Naive B cell (primary cell): Measurements from ENCODE around the gene SLC25A46. TPM values are rescaled to one million over a fixed set of nuclear protein-coding genes. Genes with fewer than 3 reads are reported as not detected.
"Not testable (repeated sequence)": the region's sequence is repeated elsewhere in the genome, so short reads cannot be mapped to it uniquely, and the experiment has no call there.

Source experiments
- ATAC-seq, 2 donors: fragments of 150-1000 bp; cut with Tn5 transposase; 2 replicates each; pipeline ENCODE4 v1.10.0; 2021; ENCODE audit warnings: low read depth in 2 of 2, mild to moderate bottlenecking in 2 of 2, moderate library complexity in 2 of 2
- DNase-seq: peaks from one replicate; pipeline ENCODE4 v3.0.0; 2022
- H3K27ac Mint-ChIP-seq, 6 donors: one replicate each; pipeline ENCODE4 v1.8.0; 2020 to 2022; ENCODE audit warnings: mild to moderate bottlenecking in 6 of 6, mixed read lengths in 6 of 6, moderate library complexity in 5 of 6, inconsistent platforms in 2 of 6
- H3K27me3 Mint-ChIP-seq, 3 donors: one replicate each; pipeline ENCODE4 v1.8.0; 2021 to 2022; ENCODE audit warnings: mixed read lengths in 3 of 3, mild to moderate bottlenecking in 1 of 3
- H3K36me3 Mint-ChIP-seq, 2 donors: one replicate each; pipeline ENCODE4 v1.8.0; 2020 to 2022; ENCODE audit warnings: mixed read lengths in 2 of 2, inconsistent platforms in 1 of 2, mild to moderate bottlenecking in 1 of 2
- H3K4me1 Mint-ChIP-seq, 3 donors: one replicate each; pipeline ENCODE4 v1.8.0; 2020 to 2022; ENCODE audit warnings: mixed read lengths in 3 of 3, inconsistent platforms in 1 of 3, mild to moderate bottlenecking in 1 of 3, moderate library complexity in 1 of 3
- H3K4me3 Mint-ChIP-seq, 8 donors: one replicate each; pipeline ENCODE4 v1.8.0; 2020 to 2022; ENCODE audit warnings: mild to moderate bottlenecking in 8 of 8, mixed read lengths in 8 of 8, moderate library complexity in 8 of 8, inconsistent platforms in 2 of 8
- H3K9me3 Mint-ChIP-seq, 7 donors: one replicate each; pipeline ENCODE4 v1.8.0; 2020 to 2022; ENCODE audit warnings: mixed read lengths in 7 of 7, mild to moderate bottlenecking in 5 of 7, inconsistent platforms in 2 of 7, moderate library complexity in 1 of 7
- polyA plus RNA-seq, 6 donors: library from polyadenylated mRNA; unstranded; fragments of 300-500 nt; fragmentation: Illumina TruSeq; gene quantifications; one replicate each; pipeline ENCODE4 v1.2.3, GENCODE V29; 2021; ENCODE audit warnings: low read depth in 6 of 6

SLC25A46 gene
- polyA plus RNA-seq = 10 to 100 TPM; 36.7 to 51.0 (median 44.8) TPM

DNA sequence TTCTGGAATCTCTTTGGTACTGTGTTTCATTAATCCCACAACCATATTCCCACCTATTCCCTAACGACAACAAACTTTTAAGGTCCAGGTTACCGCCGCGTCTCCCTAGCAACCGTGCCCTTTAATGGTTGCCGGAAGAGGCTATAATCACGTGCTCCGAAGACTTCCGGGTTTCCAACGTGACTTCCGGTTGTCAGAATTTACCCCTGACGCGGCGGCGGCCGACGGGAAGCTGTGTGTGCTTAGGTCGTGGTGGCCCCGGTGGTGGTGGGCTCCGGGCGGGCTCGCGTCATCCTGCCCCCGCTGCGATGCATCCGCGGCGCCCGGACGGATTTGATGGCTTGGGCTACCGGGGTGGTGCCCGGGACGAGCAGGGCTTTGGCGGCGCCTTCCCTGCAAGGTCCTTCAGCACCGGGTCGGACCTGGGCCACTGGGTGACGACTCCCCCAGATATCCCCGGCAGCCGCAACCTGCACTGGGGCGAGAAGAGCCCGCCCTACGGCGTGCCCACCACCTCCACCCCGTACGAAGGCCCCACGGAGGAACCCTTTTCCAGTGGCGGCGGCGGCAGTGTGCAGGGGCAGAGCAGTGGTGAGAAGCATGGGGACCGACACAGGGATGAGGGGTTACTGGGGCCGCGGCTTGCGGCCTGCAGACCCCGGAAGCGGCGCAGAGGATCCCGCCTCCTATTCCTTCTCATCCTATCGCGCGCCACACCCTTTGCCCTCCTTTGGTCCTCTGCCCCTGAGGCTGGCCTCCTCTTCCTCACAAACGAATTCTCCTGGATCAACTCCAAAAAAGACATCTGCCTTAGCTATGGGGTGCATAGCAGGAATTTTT is at the start of gene SLC25A46:
SLC25A46 (plus strand) TSS at position 196 of the 840 bp plus-strand sequence; CDS start at position 309, 113 bp downstream.
- H3K27ac Mint-ChIP-seq = peak within 1 kb of the TSS; percentile 99 to 100 (median 99)
- peaks cover 0 to 2% (median 0%) of the 10 kb centered on the region in 7 donors for H3K9me3 Mint-ChIP-seq
- peaks cover 6 to 11% (median 8%) of the 10 kb centered on the region in 3 donors for H3K27me3 Mint-ChIP-seq
- ATAC-seq (peak; percentile 86 to 89), DNase-seq (peak; percentile 91)
- H3K36me3 Mint-ChIP-seq = no peaks in the 10 kb centered on the region
- H3K4me1 Mint-ChIP-seq = peaks cover 7 to 31% (median 23%) of the 10 kb centered on the region in 3 donors
- peak within 1 kb of the TSS; percentile 93 to 100 (median 98) for H3K4me3 Mint-ChIP-seq

DNA sequence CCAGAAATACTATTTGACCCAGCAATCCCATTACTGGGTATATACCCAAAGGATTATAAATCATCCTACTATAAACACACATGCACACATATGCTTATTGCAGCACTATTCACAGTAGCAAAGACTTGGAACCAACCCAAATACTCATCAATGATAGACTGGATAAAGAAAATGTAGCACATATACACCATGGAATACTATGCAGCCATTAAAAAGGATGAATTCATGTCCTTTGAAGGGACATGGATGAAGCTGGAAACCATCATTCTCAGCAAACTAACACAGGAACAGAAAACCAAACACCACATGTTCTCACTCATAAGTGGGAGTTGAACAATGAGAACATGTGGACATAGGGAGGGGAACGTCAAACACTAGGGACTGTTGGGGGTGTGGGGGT is 48.2 kb upstream of the SLC25A46 start:
- DNase-seq, ATAC-seq, H3K27me3 Mint-ChIP-seq, H3K4me1 Mint-ChIP-seq, H3K4me3 Mint-ChIP-seq, H3K27ac Mint-ChIP-seq, H3K36me3 Mint-ChIP-seq: not testable (repeated sequence)
- H3K9me3 Mint-ChIP-seq = peaks cover 0 to 13% (median 5%) of the 10 kb centered on the region in 7 donors

DNA sequence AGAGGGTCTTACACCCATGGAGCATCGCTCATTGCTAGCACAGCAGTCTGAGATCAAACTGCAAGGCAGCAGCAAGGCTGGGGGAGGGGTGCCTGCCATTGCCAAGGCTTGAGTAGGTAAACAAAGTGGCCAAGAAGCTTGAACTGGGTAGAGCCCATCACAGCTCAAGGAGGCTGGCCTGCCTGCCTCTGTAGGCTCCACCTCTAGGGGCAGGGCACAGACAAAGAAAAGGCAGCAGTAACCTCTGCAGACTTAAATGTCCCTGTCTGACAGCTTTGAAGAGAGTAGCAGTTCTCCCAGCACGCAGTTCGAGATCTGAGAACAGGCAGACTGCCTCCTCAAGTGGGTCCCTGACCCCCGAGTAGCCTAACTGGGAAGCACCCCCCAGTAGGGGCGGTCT is 46.1 kb upstream of the SLC25A46 start:
- H3K9me3 Mint-ChIP-seq = peaks cover 0 to 16% (median 7%) of the 10 kb centered on the region in 7 donors
- not testable (repeated sequence) for H3K4me1 Mint-ChIP-seq, H3K4me3 Mint-ChIP-seq, DNase-seq, H3K27ac Mint-ChIP-seq, H3K36me3 Mint-ChIP-seq, H3K27me3 Mint-ChIP-seq, ATAC-seq

DNA sequence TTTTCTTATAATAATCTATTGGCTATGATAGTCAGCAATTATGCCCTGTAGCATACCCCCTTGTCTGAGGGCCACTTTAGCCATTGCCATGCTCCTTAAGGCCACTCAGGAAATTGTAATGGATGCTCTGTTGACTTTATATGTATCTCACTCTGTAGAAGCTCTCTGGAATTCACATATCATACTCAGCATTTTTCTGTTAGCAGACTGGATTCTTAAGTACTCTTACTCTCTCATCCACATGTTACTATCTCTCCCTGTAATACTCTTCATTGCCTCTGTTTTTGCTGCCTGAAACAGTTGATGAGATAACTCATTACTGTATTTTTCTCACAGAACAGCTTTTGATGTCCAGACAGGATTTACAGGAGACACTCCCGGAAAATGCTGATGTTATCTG is 36.5 kb upstream of the SLC25A46 start:
- Mint-ChIP-seq H3K4me3 (no peak overlapping the region), H3K27me3 (peaks cover 0 to 8% (median 5%) of the 10 kb centered on the region in 3 donors), H3K4me1 (no peaks in the 10 kb centered on the region), H3K9me3 (peaks cover 0 to 2% (median 0%) of the 10 kb centered on the region in 7 donors), H3K27ac (no peak overlapping the region), H3K36me3 (no peaks in the 10 kb centered on the region)
- no peak for DNase-seq
- no peak for ATAC-seq

DNA sequence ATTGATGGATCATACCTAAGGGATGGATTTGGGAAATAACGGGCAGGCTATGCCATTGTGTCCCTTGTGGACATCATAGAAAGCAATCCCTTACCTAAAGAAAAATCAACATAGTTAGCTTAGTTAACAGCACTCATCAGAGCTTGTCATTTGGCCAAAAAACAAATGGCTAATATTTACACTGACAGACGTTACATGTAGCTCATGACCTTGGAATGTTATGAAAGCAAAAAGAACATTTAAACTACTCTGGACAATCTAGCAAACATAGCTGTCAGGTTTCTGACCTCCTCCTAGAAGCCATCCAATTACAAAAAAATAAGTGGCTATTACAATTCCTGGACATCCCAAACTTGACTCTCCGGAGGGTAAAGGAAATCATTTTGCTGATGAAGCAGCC is 36.1 kb upstream of the SLC25A46 start:
- ATAC-seq (no peak), DNase-seq (no peak)
- H3K4me1 Mint-ChIP-seq = no peaks in the 10 kb centered on the region
- no peaks in the 10 kb centered on the region for H3K36me3 Mint-ChIP-seq
- no peak overlapping the region for H3K4me3 Mint-ChIP-seq
- H3K27me3 Mint-ChIP-seq = peaks cover 0 to 8% (median 5%) of the 10 kb centered on the region in 3 donors
- peaks cover 0 to 2% (median 0%) of the 10 kb centered on the region in 7 donors for H3K9me3 Mint-ChIP-seq
- H3K27ac Mint-ChIP-seq = no peak overlapping the region

DNA sequence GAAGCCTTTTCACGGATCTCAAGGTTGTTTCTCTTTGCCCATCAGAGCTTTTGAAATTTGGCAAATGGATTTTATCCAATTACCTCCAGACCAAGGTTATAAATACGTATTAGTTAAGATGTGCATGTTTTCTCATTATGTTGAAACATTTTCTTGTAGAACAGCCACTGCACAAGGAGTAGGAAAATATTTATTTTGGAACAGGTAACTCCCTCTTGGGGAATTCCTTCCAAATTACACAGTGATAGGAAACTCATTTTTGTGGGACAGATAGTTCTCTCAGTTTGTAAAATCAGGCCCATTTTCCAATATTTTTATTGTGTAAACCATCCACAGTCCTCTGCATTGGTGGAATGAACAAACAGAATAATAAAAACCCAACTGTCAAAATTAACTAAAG is 35.3 kb upstream of the SLC25A46 start:
- Mint-ChIP-seq H3K36me3 (no peaks in the 10 kb centered on the region), H3K4me3 (no peak overlapping the region), H3K27ac (no peak overlapping the region), H3K4me1 (no peaks in the 10 kb centered on the region), H3K9me3 (no peaks in the 10 kb centered on the region), H3K27me3 (peaks cover 0 to 13% (median 8%) of the 10 kb centered on the region in 3 donors)
- ATAC-seq (no peak), DNase-seq (no peak)

DNA sequence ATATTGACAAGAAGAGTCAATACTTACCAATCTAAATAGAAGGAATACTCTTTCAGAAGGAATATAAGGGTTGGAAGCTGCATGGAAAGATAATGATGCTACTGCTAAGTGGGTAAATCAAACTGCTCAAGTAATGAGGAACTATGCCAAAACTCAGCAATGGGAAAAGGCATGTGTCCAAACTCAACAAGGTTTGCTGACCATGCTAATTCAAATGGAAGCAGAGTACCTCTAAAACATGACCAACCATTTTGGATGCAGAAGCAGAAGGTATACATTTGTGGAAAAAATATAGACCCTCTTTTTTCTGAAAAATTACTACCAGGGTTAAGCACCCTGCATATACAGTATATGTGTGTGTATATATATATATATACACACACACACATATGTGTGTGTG is 33.5 kb upstream of the SLC25A46 start:
- H3K4me3 Mint-ChIP-seq = no peak overlapping the region
- H3K9me3 Mint-ChIP-seq = no peaks in the 10 kb centered on the region
- H3K36me3 Mint-ChIP-seq = no peaks in the 10 kb centered on the region

DNA sequence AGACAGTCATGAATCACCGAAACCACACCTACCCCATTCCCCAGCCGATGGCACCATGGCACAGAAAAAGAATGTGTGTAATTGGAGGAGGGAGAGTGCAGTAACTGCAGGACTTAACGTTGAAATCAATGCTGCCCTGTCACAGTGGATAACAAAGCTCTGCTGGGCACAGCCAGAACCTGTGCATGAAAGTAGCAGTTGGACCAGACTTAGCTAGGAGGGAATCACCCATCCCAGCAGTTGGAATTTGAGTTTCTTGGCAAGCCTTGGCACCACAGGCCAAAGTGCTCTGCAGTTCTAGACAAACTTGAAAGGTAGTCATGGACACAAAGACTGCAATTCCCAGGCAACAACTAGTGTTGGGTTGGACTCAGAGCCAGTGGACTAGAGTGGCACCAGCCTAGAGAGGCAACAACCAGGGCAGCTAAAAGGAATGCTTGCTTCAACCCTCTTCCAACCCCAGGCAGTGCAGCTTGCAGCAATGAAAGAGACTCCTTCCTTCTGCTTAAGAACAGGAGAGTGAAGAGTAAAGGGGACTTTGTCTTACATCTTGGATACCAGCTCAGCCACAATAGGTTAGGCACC is 31.5 kb upstream of the SLC25A46 start:
- no peak overlapping the region for H3K4me3 Mint-ChIP-seq
- H3K9me3 Mint-ChIP-seq = no peaks in the 10 kb centered on the region
- no peak overlapping the region for H3K27ac Mint-ChIP-seq
- DNase-seq = no peak
- peaks cover 6 to 39% (median 13%) of the 10 kb centered on the region in 3 donors for H3K27me3 Mint-ChIP-seq
- no peak for ATAC-seq
- H3K4me1 Mint-ChIP-seq = no peaks in the 10 kb centered on the region
- H3K36me3 Mint-ChIP-seq = peaks cover 0 to 4% of the 10 kb centered on the region in 2 donors

More for the DNA sequence above, 33.5 kb upstream of the SLC25A46 start:
- Mint-ChIP-seq H3K4me1 (no peaks in the 10 kb centered on the region), H3K27me3 (peaks cover 6 to 26% (median 13%) of the 10 kb centered on the region in 3 donors), H3K27ac (no peak overlapping the region)
- DNase-seq (no peak), ATAC-seq (no peak)

DNA sequence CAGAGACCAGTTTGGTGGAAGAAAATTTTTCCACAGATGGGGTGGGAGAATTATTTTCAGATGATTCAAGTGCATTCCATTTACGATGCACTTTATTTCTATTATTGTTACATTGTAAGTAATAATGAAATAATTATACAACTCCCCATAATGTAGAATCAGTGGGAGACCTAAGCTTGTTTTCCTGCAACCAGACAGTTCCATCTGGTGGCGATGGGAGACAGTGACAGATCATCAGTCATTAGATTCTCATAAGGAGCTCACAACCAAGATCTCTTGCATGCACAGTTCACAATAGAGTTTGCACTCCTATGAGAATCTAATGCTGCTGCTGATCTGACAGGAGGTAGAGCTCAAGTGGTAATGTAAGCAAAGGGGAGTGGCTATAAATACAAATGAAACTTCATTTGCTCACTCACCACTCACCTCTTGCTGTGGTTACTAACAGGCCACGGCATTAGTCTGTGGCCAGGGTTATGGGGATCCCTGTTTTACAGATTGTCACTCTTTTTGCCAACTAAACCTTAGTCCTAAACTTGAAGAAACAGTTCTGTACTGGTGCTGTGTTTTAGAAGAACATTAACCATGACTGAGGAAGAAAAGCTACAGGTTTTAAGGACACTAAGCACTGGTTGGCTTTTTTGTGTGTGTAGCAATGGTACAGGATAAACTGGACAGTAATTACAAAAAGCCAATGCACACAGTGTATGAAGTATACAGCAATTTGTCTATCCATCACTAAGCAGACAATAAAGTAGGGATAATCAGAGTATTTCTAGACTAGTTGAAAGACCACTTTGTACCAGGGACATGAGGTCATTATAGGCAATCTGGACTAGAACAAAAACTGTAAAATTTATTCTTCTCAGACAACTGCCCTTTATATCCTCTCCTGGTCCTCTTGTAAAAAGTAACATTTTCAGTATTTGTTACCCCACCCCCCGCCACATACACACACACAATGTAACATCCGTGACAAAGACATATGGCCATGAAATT is 22.3 kb upstream of the SLC25A46 start:
- peaks cover 8 to 14% (median 12%) of the 10 kb centered on the region in 3 donors for H3K27me3 Mint-ChIP-seq
- H3K4me1 Mint-ChIP-seq = no peaks in the 10 kb centered on the region
- no peaks in the 10 kb centered on the region for H3K36me3 Mint-ChIP-seq
- ATAC-seq = no peak
- no peak for DNase-seq
- H3K4me3 Mint-ChIP-seq = no peak overlapping the region
- H3K9me3 Mint-ChIP-seq = no peaks in the 10 kb centered on the region
- H3K27ac Mint-ChIP-seq = no peak overlapping the region

DNA sequence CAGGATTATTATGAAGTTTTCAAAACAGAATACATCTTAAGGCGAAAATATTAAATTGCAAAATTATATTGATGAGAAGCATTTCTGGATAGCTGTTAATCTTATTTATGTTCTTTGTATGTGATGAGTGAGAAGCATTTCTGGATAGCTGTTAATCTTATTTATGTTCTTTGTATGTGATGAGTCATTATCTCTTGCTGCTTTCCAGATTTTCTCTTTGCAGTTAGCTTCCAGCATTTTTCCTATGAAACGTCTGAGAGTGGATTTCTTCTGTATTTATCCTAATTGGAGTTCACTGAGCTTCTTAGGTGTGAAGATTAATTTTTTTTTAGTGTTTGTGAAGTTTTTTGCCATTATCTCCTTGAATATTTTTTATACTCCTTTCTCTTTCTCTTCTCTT is 20.5 kb upstream of the SLC25A46 start:
- H3K27ac Mint-ChIP-seq = no peak overlapping the region
- H3K4me1 Mint-ChIP-seq = no peaks in the 10 kb centered on the region
- H3K36me3 Mint-ChIP-seq = no peaks in the 10 kb centered on the region
- H3K27me3 Mint-ChIP-seq = peaks cover 8 to 14% (median 9%) of the 10 kb centered on the region in 3 donors
- no peaks in the 10 kb centered on the region for H3K9me3 Mint-ChIP-seq
- DNase-seq (no peak), ATAC-seq (no peak)
- no peak overlapping the region for H3K4me3 Mint-ChIP-seq

DNA sequence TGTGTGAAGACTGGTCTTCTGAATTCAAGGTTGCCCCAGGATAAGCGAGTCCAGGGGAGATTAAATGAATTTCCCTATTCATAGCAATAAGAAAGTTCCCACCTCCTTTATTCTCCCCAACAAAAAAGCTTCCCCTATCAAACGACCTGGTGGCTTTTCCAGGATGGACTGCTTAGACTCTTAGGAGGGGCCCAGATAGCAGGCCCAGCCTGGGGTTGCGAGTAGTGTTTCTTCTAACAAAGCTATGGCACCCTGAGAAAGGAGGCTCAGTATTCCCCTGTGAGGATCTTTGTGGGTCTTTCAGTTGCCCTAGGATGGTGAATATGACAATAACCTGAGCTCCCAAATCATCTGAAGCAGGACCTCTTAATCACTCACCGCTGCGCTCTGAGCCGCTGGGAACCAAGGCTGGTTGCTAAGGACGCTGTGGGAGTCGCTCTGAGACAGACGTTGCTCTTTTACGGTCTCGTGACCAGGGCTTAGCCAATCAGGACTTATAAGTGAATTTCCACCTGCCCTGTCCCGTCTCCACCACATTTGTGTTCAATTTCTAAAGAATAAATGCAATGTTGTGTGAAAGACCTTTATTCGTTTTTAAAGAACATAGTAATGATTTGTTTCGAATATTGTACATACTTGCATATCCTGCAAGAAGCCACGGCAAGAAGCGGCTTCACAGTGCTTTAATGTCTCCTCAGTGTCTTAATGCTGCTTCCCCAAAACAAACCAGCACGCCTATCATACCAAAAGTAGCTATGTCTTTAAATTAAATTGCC is 12.4 kb upstream of the SLC25A46 start, which contains the start of gene TMEM232:
TMEM232 (minus strand) TSS at position 423 of the 776 bp plus-strand sequence. CDS start 59,319 bp downstream, outside the sequence.
- H3K36me3 Mint-ChIP-seq = peaks cover 0 to 8% of the 10 kb centered on the region in 2 donors
- peaks cover 6 to 10% (median 8%) of the 10 kb centered on the region in 3 donors for H3K27me3 Mint-ChIP-seq
- DNase-seq (peak; percentile 63), ATAC-seq (peak; percentile 98)
- peak within 1 kb of the TSS; percentile 77 to 92 (median 83) for H3K4me3 Mint-ChIP-seq
- peaks cover 0 to 5% (median 3%) of the 10 kb centered on the region in 3 donors for H3K4me1 Mint-ChIP-seq
- H3K27ac Mint-ChIP-seq = peak within 1 kb of the TSS in 3 of 6 donors; percentile 27 to 86 (median 79)
- no peaks in the 10 kb centered on the region for H3K9me3 Mint-ChIP-seq

DNA sequence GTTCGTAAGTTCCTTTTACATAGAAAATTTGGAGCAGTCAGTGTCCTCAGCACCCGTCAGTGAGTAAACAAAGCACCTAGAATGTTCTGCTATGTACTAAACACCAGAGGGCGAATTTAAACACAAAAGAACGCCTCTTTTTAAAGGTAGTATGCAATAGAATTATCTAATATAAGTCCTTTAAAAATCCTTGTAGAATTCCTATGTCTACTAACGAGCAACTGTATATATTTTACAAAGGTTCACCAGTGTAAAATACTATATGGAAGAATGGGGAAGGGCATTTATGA is 11.8 kb upstream of the SLC25A46 start:
- H3K4me3 Mint-ChIP-seq = peak overlapping the region; percentile 77 to 92 (median 83)
- ATAC-seq (peak; percentile 44 to 50), DNase-seq (no peak)
- H3K4me1 Mint-ChIP-seq = peaks cover 0 to 5% (median 3%) of the 10 kb centered on the region in 3 donors
- no peaks in the 10 kb centered on the region for H3K9me3 Mint-ChIP-seq
- H3K27ac Mint-ChIP-seq = peak overlapping the region in 3 of 6 donors; percentile 27 to 86 (median 79)
- peaks cover 4 to 8% of the 10 kb centered on the region in 2 donors for H3K36me3 Mint-ChIP-seq
- peaks cover 9 to 13% (median 10%) of the 10 kb centered on the region in 3 donors for H3K27me3 Mint-ChIP-seq
